ENCODE results near the gene KCNIP2. TPM values are rescaled to one million over a fixed set of nuclear protein-coding genes. Genes with fewer than 3 reads are reported as not detected.

Gene KCNIP2
- total and polyA plus RNA-seq, 4 donors = 0.18 to 2.0 (median 0.72) TPM

- TF ChIP-seq REST (IDR thresholded peaks at IDR 0.05) = no peak
- no peak for TF ChIP-seq NR2F2 (IDR thresholded peaks at IDR 0.05)
Observed at GRCh38 chr10:101859530-101859929, 15.9 kb upstream of the KCNIP2 start (continued).

DNA sequence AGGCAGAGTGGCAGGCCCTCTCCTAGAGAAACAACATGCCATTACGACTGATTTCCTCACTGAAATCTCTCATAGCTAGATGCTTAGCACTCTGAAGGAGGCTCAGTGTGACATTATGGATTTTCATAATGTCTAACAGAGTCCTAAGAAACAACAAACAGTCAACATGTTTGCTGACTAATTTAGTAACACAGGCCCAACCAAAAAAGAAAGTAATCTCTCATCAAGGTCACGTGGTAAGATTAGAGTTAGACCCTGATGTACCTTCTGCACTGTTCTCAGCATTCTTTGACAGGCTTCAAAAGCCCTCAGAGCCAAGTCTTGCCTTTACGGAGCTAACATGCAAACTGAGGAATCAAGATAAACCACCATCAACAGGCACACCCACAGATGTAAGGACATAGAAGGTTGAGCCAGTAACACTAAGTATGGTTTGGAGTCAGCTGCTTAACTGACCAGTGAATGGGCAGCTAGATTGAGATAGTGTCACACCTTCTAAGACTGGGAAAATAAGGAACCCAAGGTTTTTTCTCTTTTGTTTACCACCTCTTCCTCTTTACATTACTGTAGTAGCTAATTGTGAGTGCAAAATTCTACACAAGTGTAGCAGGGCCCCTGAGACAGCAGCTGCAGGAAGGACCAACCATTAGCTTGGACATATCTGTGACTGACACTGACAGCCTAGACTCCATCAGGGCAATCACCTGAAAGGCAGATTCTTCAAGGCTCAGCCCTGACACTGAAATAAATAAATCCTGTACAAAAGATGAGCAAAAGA lies 15.3 kb upstream of the KCNIP2 start:
- DNase-seq (ENCODE audit: low spot score) = no peak
- 86% methylated on average over 3 of the region's 3 CpGs for WGBS
- Histone ChIP-seq H3K9ac (ENCODE audit: low read depth in 1 of 2, low read length in 2 of 2) (no peak overlapping the region), H3K27me3 (ENCODE audit: control insufficient read depth in 4 of 4, insufficient read depth in 4 of 4, low read length in 3 of 4) (no peaks in the 10 kb centered on the region), H3K9me3 (ENCODE audit: control insufficient read depth in 4 of 4, low read length in 3 of 4) (peaks cover 0 to 1% (median 0%) of the 10 kb centered on the region in 4 donors), H3K36me3 (ENCODE audit: control insufficient read depth in 4 of 4, insufficient read depth in 3 of 4, low read depth in 1 of 4, low read length in 3 of 4) (peaks cover 0 to 2% (median 0%) of the 10 kb centered on the region in 4 donors), H3K4me3 (ENCODE audit: low read depth in 1 of 3, low read length in 3 of 3) (no peak overlapping the region), H3K27ac (ENCODE audit: low read depth in 1 of 2, low read length in 2 of 2) (no peak overlapping the region), H3K4me1 (ENCODE audit: control insufficient read depth in 4 of 4, insufficient read depth in 4 of 4, low read length in 3 of 4) (no peaks in the 10 kb centered on the region)
- TF ChIP-seq, protein P1, sequence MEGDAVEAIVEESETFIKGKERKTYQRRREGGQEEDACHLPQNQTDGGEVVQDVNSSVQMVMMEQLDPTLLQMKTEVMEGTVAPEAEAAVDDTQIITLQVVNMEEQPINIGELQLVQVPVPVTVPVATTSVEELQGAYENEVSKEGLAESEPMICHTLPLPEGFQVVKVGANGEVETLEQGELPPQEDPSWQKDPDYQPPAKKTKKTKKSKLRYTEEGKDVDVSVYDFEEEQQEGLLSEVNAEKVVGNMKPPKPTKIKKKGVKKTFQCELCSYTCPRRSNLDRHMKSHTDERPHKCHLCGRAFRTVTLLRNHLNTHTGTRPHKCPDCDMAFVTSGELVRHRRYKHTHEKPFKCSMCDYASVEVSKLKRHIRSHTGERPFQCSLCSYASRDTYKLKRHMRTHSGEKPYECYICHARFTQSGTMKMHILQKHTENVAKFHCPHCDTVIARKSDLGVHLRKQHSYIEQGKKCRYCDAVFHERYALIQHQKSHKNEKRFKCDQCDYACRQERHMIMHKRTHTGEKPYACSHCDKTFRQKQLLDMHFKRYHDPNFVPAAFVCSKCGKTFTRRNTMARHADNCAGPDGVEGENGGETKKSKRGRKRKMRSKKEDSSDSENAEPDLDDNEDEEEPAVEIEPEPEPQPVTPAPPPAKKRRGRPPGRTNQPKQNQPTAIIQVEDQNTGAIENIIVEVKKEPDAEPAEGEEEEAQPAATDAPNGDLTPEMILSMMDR (IDR thresholded peaks at IDR 0.05; ENCODE audit: low read depth, low read length, missing input control) = no peak
- TF ChIP-seq GABPA (IDR thresholded peaks at IDR 0.05 in 1 of 2, conservative IDR thresholded peaks at IDR 0.05 in 1 of 2) (no peak), NR2F2 (IDR thresholded peaks at IDR 0.05) (no peak), SP1 (IDR thresholded peaks at IDR 0.05) (no peak)

- 92% methylated on average over 1 of the region's 1 CpG for WGBS
- no peak overlapping the region for H3K27ac ChIP-seq (ENCODE audit: low read depth in 1 of 2, low read length in 2 of 2)
- no peak for TF ChIP-seq ZBTB33 (IDR thresholded peaks at IDR 0.05)
- no peak for TF ChIP-seq HNF4G (IDR thresholded peaks at IDR 0.05)
- TF ChIP-seq REST (IDR thresholded peaks at IDR 0.05) = no peak
- TF ChIP-seq RAD21 (IDR thresholded peaks at IDR 0.05) = no peak
- TF ChIP-seq, protein P2, sequence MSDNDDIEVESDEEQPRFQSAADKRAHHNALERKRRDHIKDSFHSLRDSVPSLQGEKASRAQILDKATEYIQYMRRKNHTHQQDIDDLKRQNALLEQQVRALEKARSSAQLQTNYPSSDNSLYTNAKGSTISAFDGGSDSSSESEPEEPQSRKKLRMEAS (IDR thresholded peaks at IDR 0.05) = no peak
- no peak for TF ChIP-seq RXRA (IDR thresholded peaks at IDR 0.05)
- no peak for TF ChIP-seq JUND (IDR thresholded peaks at IDR 0.05)
- no peak for TF ChIP-seq TAF1 (conservative IDR thresholded peaks at IDR 0.05)
- TF ChIP-seq SP1 (IDR thresholded peaks at IDR 0.05) = no peak
- TF ChIP-seq YY1 (IDR thresholded peaks at IDR 0.05) = no peak
- TF ChIP-seq FOXA1 (IDR thresholded peaks at IDR 0.05) = no peak
- TF ChIP-seq FOXA2 (IDR thresholded peaks at IDR 0.05) = no peak
Observed at GRCh38 chr10:101857802-101858476, 14.3 kb upstream of the KCNIP2 start.

More at GRCh38 chr10:101857802-101858476, 14.3 kb upstream of the KCNIP2 start:
- H3K4me1 ChIP-seq (ENCODE audit: control insufficient read depth in 4 of 4, insufficient read depth in 4 of 4, low read length in 3 of 4) = no peaks in the 10 kb centered on the region
- no peak overlapping the region for H3K4me3 ChIP-seq (ENCODE audit: low read depth in 1 of 3, low read length in 3 of 3)
- no peaks in the 10 kb centered on the region for H3K27me3 ChIP-seq (ENCODE audit: control insufficient read depth in 4 of 4, insufficient read depth in 4 of 4, low read length in 3 of 4)
- H3K36me3 ChIP-seq (ENCODE audit: control insufficient read depth in 4 of 4, insufficient read depth in 3 of 4, low read depth in 1 of 4, low read length in 3 of 4) = peaks cover 0 to 2% (median 0%) of the 10 kb centered on the region in 4 donors
- no peak overlapping the region for H3K9ac ChIP-seq (ENCODE audit: low read depth in 1 of 2, low read length in 2 of 2)
- H3K9me3 ChIP-seq (ENCODE audit: control insufficient read depth in 4 of 4, low read length in 3 of 4) = peaks cover 0 to 1% (median 0%) of the 10 kb centered on the region in 4 donors
- DNase-seq (ENCODE audit: low spot score) = no peak

Data from liver (tissue), 9 donors.